ENCODE measurements around the gene SPTBN1. TPM values are rescaled to one million over a fixed set of nuclear protein-coding genes. Genes with fewer than 3 reads are reported as not detected.

SPTBN1 gene
- total and polyA plus RNA-seq, 2 of the 4 experiments (the other 2 are of a cell fraction), result 49.1 to 241 TPM

DNA sequence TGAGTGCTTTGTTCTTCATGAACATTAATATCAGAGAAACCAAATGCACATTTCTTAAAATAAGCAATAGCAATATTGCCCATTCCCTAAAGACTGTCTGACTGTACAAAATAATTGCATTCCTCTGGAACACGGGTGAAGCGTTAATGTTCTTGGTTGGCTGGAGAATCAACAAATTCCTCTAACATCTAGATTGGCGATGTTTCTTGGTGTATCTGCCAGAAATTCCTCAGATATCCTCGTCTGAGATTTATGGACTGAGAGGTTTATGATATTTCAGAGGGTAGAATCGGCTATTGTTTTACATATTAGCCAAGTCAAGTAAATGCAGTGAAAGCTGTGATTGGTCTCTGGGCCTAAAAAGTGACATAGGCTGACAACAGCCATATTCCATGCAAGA, 27.1 kb upstream of the SPTBN1 start:
- H3K27me3 ChIP-seq (ENCODE audit: control insufficient read depth, insufficient read depth, low read length), result peaks cover 9% of the 10 kb centered on the region
- H4K91ac ChIP-seq (ENCODE audit: insufficient read depth, low read depth, low read length), result no peak overlapping the region
- DNase-seq (no peak), ATAC-seq (ENCODE audit: low read depth) (no peak)
- no peaks in the 10 kb centered on the region for H3K4me1 ChIP-seq (ENCODE audit: control insufficient read depth, insufficient read depth, low read length)
- no peak overlapping the region for H3K4me2 ChIP-seq (ENCODE audit: low read depth, low read length)
- no peak overlapping the region for H2AK5ac ChIP-seq (ENCODE audit: low read depth, low read length)
- H2BK120ac ChIP-seq (ENCODE audit: low read depth, low read length), result no peak overlapping the region
- no peaks in the 10 kb centered on the region for H3K9me3 ChIP-seq (ENCODE audit: control insufficient read depth, insufficient read depth, low read length)
- H3K79me1 ChIP-seq (ENCODE audit: low read depth in 1 of 2, low read length in 2 of 2), result no peaks in the 10 kb centered on the region
- no peak for TF ChIP-seq POLR2A (IDR thresholded peaks at IDR 0.05; ENCODE audit: low read depth, low read length)
- no peak for TF ChIP-seq NFE2L2 (IDR thresholded peaks at IDR 0.05; ENCODE audit: low read depth, low read length)
- no peak for TF ChIP-seq CHD1 (IDR thresholded peaks at IDR 0.05; ENCODE audit: low read depth, low read length)
- TF ChIP-seq, protein P1, sequence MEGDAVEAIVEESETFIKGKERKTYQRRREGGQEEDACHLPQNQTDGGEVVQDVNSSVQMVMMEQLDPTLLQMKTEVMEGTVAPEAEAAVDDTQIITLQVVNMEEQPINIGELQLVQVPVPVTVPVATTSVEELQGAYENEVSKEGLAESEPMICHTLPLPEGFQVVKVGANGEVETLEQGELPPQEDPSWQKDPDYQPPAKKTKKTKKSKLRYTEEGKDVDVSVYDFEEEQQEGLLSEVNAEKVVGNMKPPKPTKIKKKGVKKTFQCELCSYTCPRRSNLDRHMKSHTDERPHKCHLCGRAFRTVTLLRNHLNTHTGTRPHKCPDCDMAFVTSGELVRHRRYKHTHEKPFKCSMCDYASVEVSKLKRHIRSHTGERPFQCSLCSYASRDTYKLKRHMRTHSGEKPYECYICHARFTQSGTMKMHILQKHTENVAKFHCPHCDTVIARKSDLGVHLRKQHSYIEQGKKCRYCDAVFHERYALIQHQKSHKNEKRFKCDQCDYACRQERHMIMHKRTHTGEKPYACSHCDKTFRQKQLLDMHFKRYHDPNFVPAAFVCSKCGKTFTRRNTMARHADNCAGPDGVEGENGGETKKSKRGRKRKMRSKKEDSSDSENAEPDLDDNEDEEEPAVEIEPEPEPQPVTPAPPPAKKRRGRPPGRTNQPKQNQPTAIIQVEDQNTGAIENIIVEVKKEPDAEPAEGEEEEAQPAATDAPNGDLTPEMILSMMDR (conservative IDR thresholded peaks at IDR 0.05; ENCODE audit: low read depth, low read length), result no peak
- no peak for TF ChIP-seq RCOR1 (IDR thresholded peaks at IDR 0.05; ENCODE audit: insufficient replicate concordance, low read length)
- TF ChIP-seq RFX5 (IDR thresholded peaks at IDR 0.05; ENCODE audit: low read depth, low read length), result no peak
- TF ChIP-seq RAD21 (IDR thresholded peaks at IDR 0.05; ENCODE audit: low read length), result no peak
- TF ChIP-seq BHLHE40 (IDR thresholded peaks at IDR 0.05; ENCODE audit: low read depth, low read length), result no peak
- TF ChIP-seq MAFK (IDR thresholded peaks at IDR 0.05; ENCODE audit: low read depth, low read length), result no peak
- TF ChIP-seq, protein P2, sequence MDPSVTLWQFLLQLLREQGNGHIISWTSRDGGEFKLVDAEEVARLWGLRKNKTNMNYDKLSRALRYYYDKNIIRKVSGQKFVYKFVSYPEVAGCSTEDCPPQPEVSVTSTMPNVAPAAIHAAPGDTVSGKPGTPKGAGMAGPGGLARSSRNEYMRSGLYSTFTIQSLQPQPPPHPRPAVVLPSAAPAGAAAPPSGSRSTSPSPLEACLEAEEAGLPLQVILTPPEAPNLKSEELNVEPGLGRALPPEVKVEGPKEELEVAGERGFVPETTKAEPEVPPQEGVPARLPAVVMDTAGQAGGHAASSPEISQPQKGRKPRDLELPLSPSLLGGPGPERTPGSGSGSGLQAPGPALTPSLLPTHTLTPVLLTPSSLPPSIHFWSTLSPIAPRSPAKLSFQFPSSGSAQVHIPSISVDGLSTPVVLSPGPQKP (IDR thresholded peaks at IDR 0.05; ENCODE audit: borderline replicate concordance, low read depth, low read length), result no peak
- no peak for TF ChIP-seq MXI1 (IDR thresholded peaks at IDR 0.05; ENCODE audit: borderline replicate concordance, low read depth, low read length)
- TF ChIP-seq SMC3 (IDR thresholded peaks at IDR 0.05; ENCODE audit: low read depth, low read length), result no peak
- TF ChIP-seq FOS (IDR thresholded peaks at IDR 0.05; ENCODE audit: low read depth, low read length), result no peak
- TF ChIP-seq, protein P3, sequence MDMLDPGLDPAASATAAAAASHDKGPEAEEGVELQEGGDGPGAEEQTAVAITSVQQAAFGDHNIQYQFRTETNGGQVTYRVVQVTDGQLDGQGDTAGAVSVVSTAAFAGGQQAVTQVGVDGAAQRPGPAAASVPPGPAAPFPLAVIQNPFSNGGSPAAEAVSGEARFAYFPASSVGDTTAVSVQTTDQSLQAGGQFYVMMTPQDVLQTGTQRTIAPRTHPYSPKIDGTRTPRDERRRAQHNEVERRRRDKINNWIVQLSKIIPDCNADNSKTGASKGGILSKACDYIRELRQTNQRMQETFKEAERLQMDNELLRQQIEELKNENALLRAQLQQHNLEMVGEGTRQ (IDR thresholded peaks at IDR 0.05; ENCODE audit: low read depth, low read length), result no peak
- TF ChIP-seq MAZ (IDR thresholded peaks at IDR 0.05; ENCODE audit: borderline replicate concordance, low read depth, low read length), result no peak
- no peak for TF ChIP-seq CEBPB (IDR thresholded peaks at IDR 0.05; ENCODE audit: low read depth, low read length)
- H3K56ac ChIP-seq (ENCODE audit: extremely low read depth, insufficient read depth, low read length), result no peak overlapping the region
- no peak overlapping the region for H2BK5ac ChIP-seq (ENCODE audit: low read depth, low read length, poor library complexity, severe bottlenecking)
- no peak overlapping the region for H4K5ac ChIP-seq (ENCODE audit: low read depth, low read length)
- CTCF ChIA-PET, result no interaction called here
- no TSS peak for BruUV-seq (replicated peaks)
- POLR2A ChIA-PET (ENCODE audit: unreplicated experiment), result no interaction called here
- WGBS, 2 experiments (ENCODE audit: extremely low coverage in 2 of 2, insufficient read length in 1 of 2), result no CpG with 5 or more reads among the region's 5 CpGs
- H3K27ac ChIP-seq (ENCODE audit: insufficient read depth, low read length), result no peak overlapping the region
- H4K8ac ChIP-seq (ENCODE audit: low read depth in 2 of 2, low read length in 2 of 2), result no peak overlapping the region
- H3K4ac ChIP-seq (ENCODE audit: low read depth, low read length), result no peak overlapping the region
- no peaks in the 10 kb centered on the region for H3K9me1 ChIP-seq (ENCODE audit: insufficient read depth, low read length)
- dilution Hi-C loops (cut with HindIII; ENCODE audit: low sequenced_read_pairs, unreplicated experiment), result no loop called here
- no peak overlapping the region for H3K23ac ChIP-seq (ENCODE audit: low read depth, low read length)
- no peak overlapping the region for H3K18ac ChIP-seq (ENCODE audit: low read depth, low read length)
- no peak overlapping the region for H3K4me3 ChIP-seq (ENCODE audit: insufficient read depth, low read depth, low read length)
- H3K14ac ChIP-seq (replicated peaks; ENCODE audit: low read depth, low read length), result no peak overlapping the region
- no peak overlapping the region for H3K9ac ChIP-seq (ENCODE audit: low read depth, low read length)
- H2AFZ ChIP-seq (replicated peaks; ENCODE audit: low read length, poor library complexity), result no peak overlapping the region
- H2AK9ac ChIP-seq (replicated peaks; ENCODE audit: low read depth, low read length, poor library complexity), result no peak overlapping the region
- H2BK20ac ChIP-seq (ENCODE audit: low read depth, low read length), result no peak overlapping the region
- no peaks in the 10 kb centered on the region for H4K20me1 ChIP-seq (ENCODE audit: insufficient read depth, low read length)
- H3K36me3 ChIP-seq (ENCODE audit: control insufficient read depth, insufficient read depth, low read length), result no peaks in the 10 kb centered on the region
- in situ Hi-C loops (cut with MboI; ENCODE audit: low sequenced_read_pairs), result no loop called here
- intact Hi-C loops (cut with micrococcal nuclease), result no loop called here
- H2BK15ac ChIP-seq (ENCODE audit: low read depth, low read length), result no peak overlapping the region

All from IMR-90 (cell line).